Endothelial cell of umbilical vein (primary cell): ENCODE results near the gene DPM2. TPM values are rescaled to one million over a fixed set of nuclear protein-coding genes. Genes with fewer than 3 reads are reported as not detected.

ENCODE experiments used
- BruUV-seq: library from RNA; stranded (reverse); fragments of 400-500 nt; replicated peaks from 2 replicates; lab custom pipeline; 2021; lab: Mats Ljungman, UMichigan
- CTCF ChIA-PET: fragments of 300-600, 350-600 bp; sonication (Branson Sonifier 250); formaldehyde crosslinking; loops from one replicate; lab custom pipeline; 2021; ENCODE audit warnings: antibody characterized with exemption, inconsistent platforms; lab: Charles Lee
- POLR2A ChIA-PET: fragments of 300-600, 350-600 bp; sonication (Branson Sonifier 250); formaldehyde crosslinking; loops from one replicate; lab custom pipeline; 2021; ENCODE audit warnings: antibody characterized with exemption, inconsistent platforms; lab: Charles Lee
- DNase-seq: peaks from one replicate; pipeline ENCODE4 v3.0.0-alpha.2; 2011; ENCODE audit warnings: low read depth, low spot score
- FAIRE-seq: peaks from 2 replicates; lab custom pipeline; 2011; peaks lifted over from hg19 to GRCh38; lab: Jason Lieb, UNC
- H2AFZ ChIP-seq: 2 replicates; pipeline ENCODE4 v1.6.0; 2012; ENCODE audit warnings: low read depth, low read length, control low read depth, inconsistent platforms
- H3K27ac ChIP-seq: 2 replicates; pipeline ENCODE4 v1.5.1; 2011; ENCODE audit warnings: low read depth, mild to moderate bottlenecking, control low read depth, low read length, moderate library complexity; ENCODE audit not compliant: insufficient read depth
- H3K27me3 ChIP-seq, 2 experiments: 2 replicates each; pipeline versions ENCODE4 v1.6.0 to v1.6.1; 2011; ENCODE audit warnings: low read length in 2 of 2, mixed read lengths in 1 of 2; ENCODE audit not compliant: control insufficient read depth in 2 of 2, insufficient read depth in 2 of 2
- H3K36me3 ChIP-seq, 2 experiments: 2 replicates in 1 of 2; 3 replicates in 1 of 2; pipeline ENCODE4 v1.5.1; 2011; ENCODE audit warnings: low read length in 2 of 2, mild to moderate bottlenecking in 1 of 2, moderate library complexity in 1 of 2; ENCODE audit not compliant: control insufficient read depth in 2 of 2, insufficient read depth in 2 of 2; ENCODE audit errors: extremely low read depth in 1 of 2
- H3K4me1 ChIP-seq: 3 replicates; pipeline ENCODE4 v1.5.1; 2011; ENCODE audit warnings: mild to moderate bottlenecking, low read length; ENCODE audit not compliant: control insufficient read depth, insufficient read depth; ENCODE audit errors: extremely low read depth
- H3K4me2 ChIP-seq: 2 replicates; pipeline ENCODE4 v1.6.1; 2011; ENCODE audit warnings: low read length, control low read depth, mixed read lengths; ENCODE audit not compliant: insufficient read depth
- H3K4me3 ChIP-seq, 3 experiments: fragments of 200-600 bp in 1 of 3; sonication (generic), shearing (Covaris generic) in 1 of 3; replicated peaks in 1 of 3; 2 replicates each; pipeline ENCODE4 v1.5.1; 2011 to 2016; ENCODE audit warnings: control low read depth in 3 of 3, low read length in 3 of 3, mild to moderate bottlenecking in 2 of 3, inconsistent platforms in 1 of 3, low read depth in 1 of 3, moderate library complexity in 1 of 3; ENCODE audit not compliant: insufficient read depth in 1 of 3
- H3K79me2 ChIP-seq: 2 replicates; pipeline ENCODE4 v1.6.0; 2012; ENCODE audit warnings: low read length, inconsistent platforms; ENCODE audit not compliant: control insufficient read depth, insufficient read depth
- H3K9ac ChIP-seq: replicated peaks from 2 replicates; pipeline ENCODE3; 2011; ENCODE audit warnings: low read length, control low read depth; ENCODE audit not compliant: insufficient read depth; ENCODE audit errors: extremely low read depth
- H3K9me1 ChIP-seq: replicated peaks from 3 replicates; pipeline ENCODE4 v1.6.0; 2011; ENCODE audit warnings: mild to moderate bottlenecking, low read length; ENCODE audit not compliant: control insufficient read depth, insufficient read depth; ENCODE audit errors: extremely low read depth
- H3K9me3 ChIP-seq: replicated peaks from 2 replicates; pipeline ENCODE4 v1.5.1; 2012; ENCODE audit warnings: low read length, inconsistent platforms; ENCODE audit not compliant: control insufficient read depth, insufficient read depth
- H4K20me1 ChIP-seq: replicated peaks from 2 replicates; pipeline ENCODE3; 2011; ENCODE audit warnings: mild to moderate bottlenecking, low read length; ENCODE audit not compliant: control insufficient read depth, insufficient read depth; ENCODE audit errors: extremely low read depth
- CTCF ChIP-seq, 2 donors: IDR thresholded peaks; 1 replicate in 1 of 2; 2 replicates in 1 of 2; pipeline ENCODE4 v1.5.1; 2011; ENCODE audit warnings: low read length in 2 of 2, mild to moderate bottlenecking in 2 of 2, moderate library complexity in 2 of 2, control low read depth in 1 of 2, inconsistent platforms in 1 of 2, low read depth in 1 of 2; ENCODE audit not compliant: insufficient read depth in 1 of 2; ENCODE audit errors: extremely low read depth in 1 of 2
- EZH2 ChIP-seq: IDR thresholded peaks from 2 replicates; pipeline ENCODE4 v1.6.1; 2012; ENCODE audit warnings: borderline replicate concordance, low read depth, mild to moderate bottlenecking, moderate library complexity, low read length, inconsistent platforms; ENCODE audit not compliant: severe bottlenecking
- FOS ChIP-seq: IDR thresholded peaks from 2 replicates; pipeline ENCODE4 v1.6.1; 2011; ENCODE audit warnings: mild to moderate bottlenecking, low read length, moderate library complexity, borderline replicate concordance; ENCODE audit not compliant: insufficient read depth
- GATA2 ChIP-seq: IDR thresholded peaks from 2 replicates; pipeline ENCODE4 v1.7.0; 2011; ENCODE audit warnings: low read depth, mild to moderate bottlenecking, moderate library complexity, mixed read lengths, low read length; ENCODE audit not compliant: insufficient read length, insufficient read depth
- JUN ChIP-seq: IDR thresholded peaks from 2 replicates; pipeline ENCODE4 v1.6.1; 2011; ENCODE audit warnings: borderline replicate concordance, low read depth; ENCODE audit not compliant: insufficient read length, insufficient read depth
- MAX ChIP-seq: IDR thresholded peaks from 2 replicates; pipeline ENCODE4 v1.6.1; 2011; ENCODE audit not compliant: insufficient read depth, insufficient read length
- MYC ChIP-seq: IDR thresholded peaks from one replicate; pipeline ENCODE4 v1.6.1; 2011; ENCODE audit warnings: mild to moderate bottlenecking, low read depth, low read length
- POLR2A ChIP-seq: IDR thresholded peaks from 2 replicates; pipeline ENCODE4 v1.6.1; 2012; ENCODE audit warnings: low read depth, mild to moderate bottlenecking, control low read depth, low read length
- POLR2AphosphoS5 ChIP-seq: IDR thresholded peaks from 2 replicates; pipeline ENCODE4 v1.6.1; 2012; ENCODE audit warnings: low read depth, mild to moderate bottlenecking, control low read depth, low read length, moderate library complexity; ENCODE audit not compliant: insufficient read depth
- dilution Hi-C: fragments of 300-500 bp; cut with MboI; formaldehyde crosslinking; loops from one replicate; pipeline ENCODE4 v1.15.0; 2019; ENCODE audit warnings: low sequenced_read_pairs; ENCODE audit not compliant: extremely low pct_ligation_motif_present
- intact Hi-C: fragments of 100-400 bp; cut with micrococcal nuclease; formaldehyde crosslinking; loops from one replicate; pipeline ENCODE4 v1.10.0; 2022
- polyA plus RNA-seq, 4 experiments: library from polyadenylated mRNA; depleted of rRNA in 3 of 4; stranded (reverse) in 3 of 4; unstranded in 1 of 4; fragments of >200 nt; gene quantifications; 2 replicates each; pipeline versions ENCODE4 v1.2.1 to v1.2.3, GENCODE V29; 2011 to 2012; ENCODE audit warnings: missing spikeins in 1 of 4
- total RNA-seq: library from RNA; stranded (reverse); gene quantifications from 2 replicates; pipeline ENCODE4 v1.2.3, GENCODE V29; 2021

Gene DPM2
- total and polyA plus RNA-seq, 2 donors (not counting 3 experiments of a cell fraction or from before 2014, with no cell fraction given) = 47.9 to 63.9 TPM

- BruUV-seq = no TSS peak
- Histone ChIP-seq H3K4me1 (peaks cover 8% of the 10 kb centered on the region), H3K79me2 (peaks cover 2% of the 10 kb centered on the region), H3K4me3 (no peak overlapping the region), H2AFZ (no peak overlapping the region), H3K36me3 (no peaks in the 10 kb centered on the region), H3K9me3 (no peaks in the 10 kb centered on the region), H3K27ac (no peak overlapping the region), H3K9me1 (no peaks in the 10 kb centered on the region), H4K20me1 (no peaks in the 10 kb centered on the region), H3K9ac (no peak overlapping the region), H3K4me2 (no peak overlapping the region), H3K27me3 (no peaks in the 10 kb centered on the region)
- dilution Hi-C loops (no loop called here), intact Hi-C loops (no loop called here)
- POLR2A ChIA-PET = no interaction called here
- FAIRE-seq = no peak
- DNase-seq = no peak
- TF ChIP-seq CTCF (IDR thresholded peaks at IDR 0.05; ENCODE audit: extremely low read depth in 1 of 2, insufficient read depth in 1 of 2, low read depth in 1 of 2, low read length in 2 of 2) = no peak
- TF ChIP-seq POLR2AphosphoS5 = no peak
- no peak for TF ChIP-seq MAX
- no peak for TF ChIP-seq FOS
- TF ChIP-seq GATA2 = no peak
- TF ChIP-seq JUN = no peak
- no peak for TF ChIP-seq EZH2
- no peak for TF ChIP-seq MYC
- no peak for TF ChIP-seq POLR2A
- CTCF ChIA-PET = interaction anchor here (1.5 to 1.8 kb wide), 2 partner anchors 10 to 21 kb away, joined by 3 to 4 read pairs; no protein-coding TSS in a partner anchor
These were observed 25.3 kb upstream of the DPM2 start for GRCh38 chr9:127963041-127963358.
